ENCODE measurements around the gene TPK1. TPM values are rescaled to one million over a fixed set of nuclear protein-coding genes. Genes with fewer than 3 reads are reported as not detected.
A peak's percentile ranks its signal among the peaks of the same experiment; 100 is the strongest.
"Not testable (repeated sequence)": the region's sequence is repeated elsewhere in the genome, so short reads cannot be mapped to it uniquely, and the experiment has no call there.

TPK1 gene
- total RNA-seq, 4 donors from 2014 or later, result 0.59 to 178 (median 8.8) TPM

GRCh38 chr7:144438759-144439158 lies 397.1 kb downstream of the TPK1 start:
- Histone ChIP-seq H3K9me3 (no peaks in the 10 kb centered on the region), H3K36me3 (no peaks in the 10 kb centered on the region), H3K27ac (no peak overlapping the region), H3K27me3 (no peaks in the 10 kb centered on the region), H3K4me1 (no peaks in the 10 kb centered on the region), H3K4me3 (no peak overlapping the region)
- intact Hi-C loops (cut with DNase I; ENCODE audit: low total_unique reads), result no loop called here
- DNase-seq, result no peak
- TF ChIP-seq POLR2A (IDR thresholded peaks at IDR 0.05) (no peak), CTCF (IDR thresholded peaks at IDR 0.05) (no peak)

GRCh38 chr7:144437370-144438191 lies 398.3 kb downstream of the TPK1 start:
- H3K9me3 ChIP-seq, result no peaks in the 10 kb centered on the region
- no peak overlapping the region for H3K27ac ChIP-seq
- peak; percentile 17 to 23 for DNase-seq
- H3K36me3 ChIP-seq, result no peaks in the 10 kb centered on the region
- H3K4me1 ChIP-seq, result no peaks in the 10 kb centered on the region
- H3K4me3 ChIP-seq, result no peak overlapping the region
- no peaks in the 10 kb centered on the region for H3K27me3 ChIP-seq
- intact Hi-C loops (cut with DNase I; ENCODE audit: low total_unique reads), result no loop called here
- TF ChIP-seq CTCF (IDR thresholded peaks at IDR 0.05) (peak in 3 of 4 experiments; percentile 20 to 38 (median 31)), POLR2A (IDR thresholded peaks at IDR 0.05) (no peak)

GRCh38 chr7:144436500-144436899 lies 399.4 kb downstream of the TPK1 start:
- TF ChIP-seq CTCF (IDR thresholded peaks at IDR 0.05) (no peak), POLR2A (IDR thresholded peaks at IDR 0.05) (no peak)
- intact Hi-C loops (cut with DNase I; ENCODE audit: low total_unique reads), result no loop called here
- no peak for DNase-seq
- Histone ChIP-seq H3K27ac (no peak overlapping the region), H3K4me3 (no peak overlapping the region), H3K9me3 (no peaks in the 10 kb centered on the region), H3K36me3 (no peaks in the 10 kb centered on the region), H3K27me3 (no peaks in the 10 kb centered on the region), H3K4me1 (no peaks in the 10 kb centered on the region)

GRCh38 chr7:144428431-144428830 lies 407.4 kb downstream of the TPK1 start:
- H3K4me1 ChIP-seq, result no peaks in the 10 kb centered on the region
- H3K4me3 ChIP-seq, result no peak overlapping the region
- H3K36me3 ChIP-seq, result no peaks in the 10 kb centered on the region
- intact Hi-C loops (cut with DNase I; ENCODE audit: low total_unique reads), result no loop called here
- no peak overlapping the region for H3K27ac ChIP-seq
- no peak for TF ChIP-seq POLR2A (IDR thresholded peaks at IDR 0.05)
- no peak for TF ChIP-seq CTCF (IDR thresholded peaks at IDR 0.05)
- no peak for DNase-seq
- no peaks in the 10 kb centered on the region for H3K9me3 ChIP-seq
- H3K27me3 ChIP-seq, result no peaks in the 10 kb centered on the region

GRCh38 chr7:144427539-144427938 lies 408.3 kb downstream of the TPK1 start:
- H3K4me3 ChIP-seq; H3K27ac ChIP-seq; H3K36me3 ChIP-seq; H3K4me1 ChIP-seq; intact Hi-C loops (cut with DNase I; ENCODE audit: low total_unique reads); H3K27me3 ChIP-seq; DNase-seq; H3K9me3 ChIP-seq: not testable (repeated sequence)

DNA sequence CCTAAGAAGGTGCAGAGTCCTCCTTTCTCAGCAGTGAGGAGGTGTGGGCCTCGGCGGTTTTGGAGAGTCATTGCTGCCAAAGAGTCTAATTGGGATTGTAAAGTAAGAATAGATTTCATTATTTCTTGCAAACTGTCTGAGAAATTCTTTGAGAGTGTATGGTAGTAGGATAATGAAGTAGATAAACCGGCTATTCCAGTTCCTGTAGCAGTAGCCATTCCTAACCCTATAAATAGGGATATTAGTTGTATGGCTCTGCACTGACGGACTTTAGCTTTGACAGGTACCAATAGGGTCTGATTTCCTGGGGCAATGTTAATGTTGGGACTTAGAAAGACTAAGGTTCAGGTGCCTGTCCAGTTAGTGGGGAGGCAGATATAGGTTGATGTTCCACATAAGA lies 416.9 kb downstream of the TPK1 start:
- H3K27ac ChIP-seq; H3K27me3 ChIP-seq; intact Hi-C loops (cut with DNase I; ENCODE audit: low total_unique reads); H3K4me3 ChIP-seq; H3K9me3 ChIP-seq; H3K4me1 ChIP-seq; DNase-seq; H3K36me3 ChIP-seq: not testable (repeated sequence)

Data from uterus (tissue), 4 donors.